HG03095 (cell line): ENCODE measurements around the gene ITGB6.
"Not testable (repeated sequence)": the region's sequence is repeated elsewhere in the genome, so short reads cannot be mapped to it uniquely, and the experiment has no call there.

ENCODE experiments used
- ATAC-seq: cut with Tn5 transposase; IDR thresholded peaks from one replicate; pipeline ENCODE4 v1.9.1; 2021; ENCODE audit warnings: moderate library complexity; ENCODE audit not compliant: unreplicated experiment

The ITGB6 gene

GRCh38 chr2:160142472-160142871 lies 57.6 kb downstream of the ITGB6 start:
- no peak for ATAC-seq

GRCh38 chr2:160141912-160142311 lies 58.2 kb downstream of the ITGB6 start:
- ATAC-seq, result no peak

GRCh38 chr2:160141419-160141818 lies 58.7 kb downstream of the ITGB6 start:
- no peak for ATAC-seq

GRCh38 chr2:160140471-160140870 lies 59.6 kb downstream of the ITGB6 start:
- ATAC-seq, result no peak

- no peak for ATAC-seq
Observed at GRCh38 chr2:160139991-160140390, 60.1 kb downstream of the ITGB6 start.

- ATAC-seq, result no peak
Observed at GRCh38 chr2:160139350-160139749, 60.7 kb downstream of the ITGB6 start.

- no peak for ATAC-seq
Observed at GRCh38 chr2:160138406-160138805, 61.7 kb downstream of the ITGB6 start.

- ATAC-seq, result no peak
Observed at GRCh38 chr2:160137464-160137863, 62.6 kb downstream of the ITGB6 start.

- no peak for ATAC-seq
Observed at GRCh38 chr2:160132761-160133160, 67.3 kb downstream of the ITGB6 start.

GRCh38 chr2:160126756-160127155 lies 73.3 kb downstream of the ITGB6 start:
- ATAC-seq, result no peak

GRCh38 chr2:160126315-160126714 lies 73.8 kb downstream of the ITGB6 start:
- no peak for ATAC-seq

- no peak for ATAC-seq
Observed at GRCh38 chr2:160125828-160126227, 74.2 kb downstream of the ITGB6 start.

GRCh38 chr2:160125366-160125765 lies 74.7 kb downstream of the ITGB6 start:
- no peak for ATAC-seq

- ATAC-seq, result no peak
Observed at GRCh38 chr2:160124571-160124970, 75.5 kb downstream of the ITGB6 start.

GRCh38 chr2:160114721-160115120 lies 85.4 kb downstream of the ITGB6 start:
- not testable (repeated sequence) for ATAC-seq

- ATAC-seq, result no peak
Observed at GRCh38 chr2:160114020-160114419, 86.1 kb downstream of the ITGB6 start.

GRCh38 chr2:160111951-160112798 lies 87.9 kb downstream of the ITGB6 start:
- peak; percentile 73 for ATAC-seq

- ATAC-seq, result no peak
Observed at GRCh38 chr2:160110674-160111239, 89.3 kb downstream of the ITGB6 start.

- ATAC-seq, result peak; percentile 81
Observed at GRCh38 chr2:160109939-160110673, 90.0 kb downstream of the ITGB6 start.

GRCh38 chr2:160109243-160109642 lies 90.8 kb downstream of the ITGB6 start:
- ATAC-seq, result no peak

GRCh38 chr2:160108646-160109045 lies 91.4 kb downstream of the ITGB6 start:
- ATAC-seq, result no peak

GRCh38 chr2:160105366-160105765 lies 94.7 kb downstream of the ITGB6 start:
- no peak for ATAC-seq
